LNCaP clone FGC (cell line): ENCODE data around the gene MSLN.

ENCODE experiments used
- DNase-seq: peaks from one replicate; pipeline ENCODE4 v3.0.0-alpha.2; 2011; ENCODE audit warnings: low read depth
- H3K4me3 ChIP-seq: 2 replicates; pipeline ENCODE4 v1.5.1; 2011; ENCODE audit warnings: mild to moderate bottlenecking, low read depth, low read length, control low read depth
- TF ChIP-seq, protein P1 (sequence below): IDR thresholded peaks from 2 replicates; pipeline ENCODE4 v1.5.1; 2012; ENCODE audit warnings: mild to moderate bottlenecking; ENCODE audit not compliant: control insufficient read depth, insufficient read depth; ENCODE audit errors: extremely low read depth

Gene MSLN

DNA sequence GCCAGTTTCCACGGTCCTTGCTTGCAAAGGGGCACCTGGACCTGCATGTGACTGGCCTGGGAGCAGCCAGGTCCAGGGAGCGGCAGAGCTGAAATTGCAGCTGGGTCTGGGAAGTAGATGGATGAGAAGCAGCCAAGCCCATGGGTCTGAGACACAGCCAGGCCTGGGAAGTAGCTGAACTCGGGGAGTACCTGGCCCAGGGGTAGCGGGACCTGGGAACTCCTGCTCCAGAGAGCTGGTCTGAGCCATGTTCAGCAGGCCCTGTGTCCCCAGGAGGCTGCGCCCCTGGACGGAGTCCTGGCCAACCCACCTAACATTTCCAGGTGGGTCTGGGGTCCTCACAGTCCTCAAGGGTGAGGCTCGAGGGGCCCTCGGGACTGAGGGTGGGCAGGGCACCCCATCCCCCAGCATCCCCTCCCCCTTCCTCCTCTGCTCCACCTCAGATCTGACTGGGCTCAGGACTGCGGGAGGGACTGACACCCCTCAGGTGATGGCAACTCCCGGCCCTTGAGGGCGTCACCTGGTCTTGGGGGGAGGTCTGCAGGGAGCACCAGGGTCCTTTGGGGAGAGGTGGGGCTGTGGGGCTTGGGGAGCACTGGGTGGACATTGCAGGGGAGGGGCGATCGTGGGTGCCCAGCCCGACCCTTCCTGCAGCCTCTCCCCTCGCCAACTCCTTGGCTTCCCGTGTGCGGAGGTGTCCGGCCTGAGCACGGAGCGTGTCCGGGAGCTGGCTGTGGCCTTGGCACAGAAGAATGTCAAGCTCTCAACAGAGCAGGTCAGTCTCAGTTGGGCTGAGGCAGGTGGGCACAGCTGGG, 3.0 kb downstream of the MSLN start:
- TF ChIP-seq, protein P1, sequence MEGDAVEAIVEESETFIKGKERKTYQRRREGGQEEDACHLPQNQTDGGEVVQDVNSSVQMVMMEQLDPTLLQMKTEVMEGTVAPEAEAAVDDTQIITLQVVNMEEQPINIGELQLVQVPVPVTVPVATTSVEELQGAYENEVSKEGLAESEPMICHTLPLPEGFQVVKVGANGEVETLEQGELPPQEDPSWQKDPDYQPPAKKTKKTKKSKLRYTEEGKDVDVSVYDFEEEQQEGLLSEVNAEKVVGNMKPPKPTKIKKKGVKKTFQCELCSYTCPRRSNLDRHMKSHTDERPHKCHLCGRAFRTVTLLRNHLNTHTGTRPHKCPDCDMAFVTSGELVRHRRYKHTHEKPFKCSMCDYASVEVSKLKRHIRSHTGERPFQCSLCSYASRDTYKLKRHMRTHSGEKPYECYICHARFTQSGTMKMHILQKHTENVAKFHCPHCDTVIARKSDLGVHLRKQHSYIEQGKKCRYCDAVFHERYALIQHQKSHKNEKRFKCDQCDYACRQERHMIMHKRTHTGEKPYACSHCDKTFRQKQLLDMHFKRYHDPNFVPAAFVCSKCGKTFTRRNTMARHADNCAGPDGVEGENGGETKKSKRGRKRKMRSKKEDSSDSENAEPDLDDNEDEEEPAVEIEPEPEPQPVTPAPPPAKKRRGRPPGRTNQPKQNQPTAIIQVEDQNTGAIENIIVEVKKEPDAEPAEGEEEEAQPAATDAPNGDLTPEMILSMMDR: no peak

DNA sequence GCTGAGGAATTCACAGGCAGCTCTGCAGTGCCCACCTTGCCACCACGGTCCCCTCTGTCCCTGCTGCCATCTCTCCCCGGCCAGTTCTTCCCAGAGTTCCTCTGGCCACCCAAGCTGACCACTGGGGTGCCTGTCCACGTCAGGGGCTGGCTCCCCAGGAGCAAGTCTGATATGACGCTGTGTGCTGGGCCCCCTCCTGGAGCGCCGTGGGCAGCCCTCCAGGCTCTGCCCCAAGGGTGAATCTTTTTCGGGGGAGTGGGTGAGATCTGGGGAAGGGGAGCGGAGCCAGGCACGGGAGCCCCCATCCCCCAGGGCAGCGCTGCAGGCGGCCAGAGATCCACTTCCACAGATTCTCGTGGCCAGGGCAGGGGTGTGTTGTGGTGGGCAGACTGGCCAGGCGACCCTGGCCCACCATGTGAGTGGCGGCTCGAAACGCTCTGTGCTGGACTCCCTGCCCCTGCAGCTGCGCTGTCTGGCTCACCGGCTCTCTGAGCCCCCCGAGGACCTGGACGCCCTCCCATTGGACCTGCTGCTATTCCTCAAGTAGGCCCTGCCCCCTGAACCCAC, 3.7 kb downstream of the MSLN start:
- no peak overlapping the region for H3K4me3 ChIP-seq
- TF ChIP-seq, protein P1: no peak
- no peak for DNase-seq

More for the DNA sequence above, 3.0 kb downstream of the MSLN start:
- no peak for DNase-seq
- H3K4me3 ChIP-seq: no peak overlapping the region

DNA sequence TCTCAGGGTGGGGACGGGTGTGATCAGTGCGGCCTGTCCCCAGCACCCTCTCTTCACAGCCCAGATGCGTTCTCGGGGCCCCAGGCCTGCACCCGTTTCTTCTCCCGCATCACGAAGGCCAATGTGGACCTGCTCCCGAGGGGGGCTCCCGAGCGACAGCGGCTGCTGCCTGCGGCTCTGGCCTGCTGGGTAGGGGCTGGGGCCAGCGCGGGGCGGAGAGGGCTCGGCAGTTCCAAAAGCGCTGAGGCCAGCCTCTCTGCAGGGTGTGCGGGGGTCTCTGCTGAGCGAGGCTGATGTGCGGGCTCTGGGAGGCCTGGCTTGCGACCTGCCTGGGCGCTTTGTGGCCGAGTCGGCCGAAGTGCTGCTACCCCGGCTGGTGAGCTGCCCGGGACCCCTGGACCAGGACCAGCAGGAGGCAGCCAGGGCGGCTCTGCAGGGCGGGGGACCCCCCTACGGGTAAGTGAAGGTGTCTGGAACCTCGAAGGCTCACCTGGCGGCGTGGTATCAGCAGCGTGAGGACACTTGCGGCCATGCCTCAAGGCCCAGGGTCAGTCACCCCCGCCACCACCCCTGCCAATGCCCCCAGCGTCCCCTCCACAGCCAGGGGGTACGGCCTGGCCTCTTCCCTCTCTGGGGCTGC, 4.4 kb downstream of the MSLN start:
- DNase-seq: no peak
- H3K4me3 ChIP-seq: no peak overlapping the region
- TF ChIP-seq, protein P1: no peak

DNA sequence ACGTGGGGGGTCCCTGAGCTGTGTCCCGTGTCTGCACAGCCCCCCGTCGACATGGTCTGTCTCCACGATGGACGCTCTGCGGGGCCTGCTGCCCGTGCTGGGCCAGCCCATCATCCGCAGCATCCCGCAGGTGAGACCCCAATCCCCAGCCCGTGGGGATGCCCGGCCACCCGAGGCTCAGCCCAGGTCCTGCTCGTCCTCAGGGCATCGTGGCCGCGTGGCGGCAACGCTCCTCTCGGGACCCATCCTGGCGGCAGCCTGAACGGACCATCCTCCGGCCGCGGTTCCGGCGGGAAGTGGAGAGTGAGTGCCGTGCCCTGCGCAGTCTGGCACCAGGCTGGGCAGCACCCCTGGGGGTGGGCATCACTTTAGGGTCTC, 4.9 kb downstream of the MSLN start:
- DNase-seq: no peak
- TF ChIP-seq, protein P1: no peak
- H3K4me3 ChIP-seq: no peak overlapping the region

DNA sequence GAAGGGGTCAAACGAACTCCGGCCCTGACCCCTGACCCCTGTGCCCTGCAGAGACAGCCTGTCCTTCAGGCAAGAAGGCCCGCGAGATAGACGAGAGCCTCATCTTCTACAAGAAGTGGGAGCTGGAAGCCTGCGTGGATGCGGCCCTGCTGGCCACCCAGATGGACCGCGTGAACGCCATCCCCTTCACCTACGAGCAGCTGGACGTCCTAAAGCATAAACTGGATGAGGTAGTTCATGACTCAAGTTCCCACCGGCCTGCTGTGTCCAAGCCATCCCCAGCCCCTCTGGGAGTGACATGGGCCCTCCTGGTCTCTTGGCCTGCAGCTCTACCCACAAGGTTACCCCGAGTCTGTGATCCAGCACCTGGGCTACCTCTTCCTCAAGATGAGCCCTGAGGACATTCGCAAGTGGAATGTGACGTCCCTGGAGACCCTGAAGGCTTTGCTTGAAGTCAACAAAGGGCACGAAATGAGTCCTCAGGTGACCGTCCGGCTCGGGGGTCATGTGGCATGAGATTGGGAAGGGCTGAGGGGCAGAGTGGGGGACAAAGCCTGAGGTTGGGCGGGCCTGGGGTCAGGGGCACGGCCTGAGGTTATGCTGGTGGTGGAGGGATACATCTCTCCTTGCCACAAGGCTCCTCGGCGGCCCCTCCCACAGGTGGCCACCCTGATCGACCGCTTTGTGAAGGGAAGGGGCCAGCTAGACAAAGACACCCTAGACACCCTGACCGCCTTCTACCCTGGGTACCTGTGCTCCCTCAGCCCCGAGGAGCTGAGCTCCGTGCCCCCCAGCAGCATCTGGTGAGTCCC, 5.7 kb downstream of the MSLN start:
- H3K4me3 ChIP-seq: no peak overlapping the region
- TF ChIP-seq, protein P1: no peak
- no peak for DNase-seq

DNA sequence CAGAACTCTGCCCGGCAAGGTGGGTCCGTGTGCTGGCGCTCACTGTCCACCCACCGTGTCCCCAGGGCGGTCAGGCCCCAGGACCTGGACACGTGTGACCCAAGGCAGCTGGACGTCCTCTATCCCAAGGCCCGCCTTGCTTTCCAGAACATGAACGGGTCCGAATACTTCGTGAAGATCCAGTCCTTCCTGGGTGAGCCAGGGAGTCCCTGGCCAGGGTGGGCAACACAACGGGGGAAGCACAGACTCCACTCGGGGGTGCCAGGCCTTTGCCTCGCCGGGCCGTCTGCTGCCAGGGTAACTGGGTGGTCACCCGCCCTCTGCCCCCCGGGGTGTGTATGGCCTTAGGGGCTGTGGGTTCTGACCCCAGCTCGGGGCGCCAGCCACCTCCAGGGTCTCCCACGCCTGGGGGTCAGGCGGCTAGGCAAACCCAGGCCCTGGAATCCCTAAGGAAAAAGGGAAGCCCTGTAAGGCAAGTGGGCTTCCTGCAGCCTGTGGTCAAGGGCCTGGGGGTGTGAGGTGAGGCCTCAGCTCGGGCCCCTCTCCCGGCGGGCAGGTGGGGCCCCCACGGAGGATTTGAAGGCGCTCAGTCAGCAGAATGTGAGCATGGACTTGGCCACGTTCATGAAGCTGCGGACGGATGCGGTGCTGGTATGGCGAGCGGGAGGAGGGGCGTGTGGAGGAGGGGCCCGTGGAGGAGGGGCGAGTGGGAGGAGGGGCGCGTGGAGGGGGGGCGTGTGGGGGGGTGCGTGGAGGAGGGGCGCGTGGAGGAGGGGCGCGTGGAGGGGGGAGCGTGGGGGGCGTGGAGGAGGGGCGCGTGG, 6.5 kb downstream of the MSLN start:
- no peak overlapping the region for H3K4me3 ChIP-seq
- TF ChIP-seq, protein P1: no peak
- DNase-seq: no peak
